Endothelial cell of umbilical vein (primary cell): ENCODE data around the gene EXOC6B. TPM values are rescaled to one million over a fixed set of nuclear protein-coding genes. Genes with fewer than 3 reads are reported as not detected.

ENCODE experiments used
- BruUV-seq: library from RNA; stranded (reverse); fragments of 400-500 nt; replicated peaks from 2 replicates; lab custom pipeline; 2021; lab: Mats Ljungman, UMichigan
- CTCF ChIA-PET: fragments of 300-600, 350-600 bp; sonication (Branson Sonifier 250); formaldehyde crosslinking; loops from one replicate; lab custom pipeline; 2021; ENCODE audit warnings: antibody characterized with exemption, inconsistent platforms; lab: Charles Lee
- POLR2A ChIA-PET: fragments of 300-600, 350-600 bp; sonication (Branson Sonifier 250); formaldehyde crosslinking; loops from one replicate; lab custom pipeline; 2021; ENCODE audit warnings: antibody characterized with exemption, inconsistent platforms; lab: Charles Lee
- DNase-seq: peaks from one replicate; pipeline ENCODE4 v3.0.0-alpha.2; 2011; ENCODE audit warnings: low read depth, low spot score
- FAIRE-seq: peaks from 2 replicates; lab custom pipeline; 2011; peaks lifted over from hg19 to GRCh38; lab: Jason Lieb, UNC
- H2AFZ ChIP-seq: 2 replicates; pipeline ENCODE4 v1.6.0; 2012; ENCODE audit warnings: low read depth, low read length, control low read depth, inconsistent platforms
- H3K27ac ChIP-seq: 2 replicates; pipeline ENCODE4 v1.5.1; 2011; ENCODE audit warnings: low read depth, mild to moderate bottlenecking, control low read depth, low read length, moderate library complexity; ENCODE audit not compliant: insufficient read depth
- H3K27me3 ChIP-seq, 2 experiments: 2 replicates each; pipeline versions ENCODE4 v1.6.0 to v1.6.1; 2011; ENCODE audit warnings: low read length in 2 of 2, mixed read lengths in 1 of 2; ENCODE audit not compliant: control insufficient read depth in 2 of 2, insufficient read depth in 2 of 2
- H3K36me3 ChIP-seq, 2 experiments: 2 replicates in 1 of 2; 3 replicates in 1 of 2; pipeline ENCODE4 v1.5.1; 2011; ENCODE audit warnings: low read length in 2 of 2, mild to moderate bottlenecking in 1 of 2, moderate library complexity in 1 of 2; ENCODE audit not compliant: control insufficient read depth in 2 of 2, insufficient read depth in 2 of 2; ENCODE audit errors: extremely low read depth in 1 of 2
- H3K4me1 ChIP-seq: 3 replicates; pipeline ENCODE4 v1.5.1; 2011; ENCODE audit warnings: mild to moderate bottlenecking, low read length; ENCODE audit not compliant: control insufficient read depth, insufficient read depth; ENCODE audit errors: extremely low read depth
- H3K4me2 ChIP-seq: 2 replicates; pipeline ENCODE4 v1.6.1; 2011; ENCODE audit warnings: low read length, control low read depth, mixed read lengths; ENCODE audit not compliant: insufficient read depth
- H3K4me3 ChIP-seq, 3 experiments: fragments of 200-600 bp in 1 of 3; sonication (generic), shearing (Covaris generic) in 1 of 3; replicated peaks in 1 of 3; 2 replicates each; pipeline ENCODE4 v1.5.1; 2011 to 2016; ENCODE audit warnings: control low read depth in 3 of 3, low read length in 3 of 3, mild to moderate bottlenecking in 2 of 3, inconsistent platforms in 1 of 3, low read depth in 1 of 3, moderate library complexity in 1 of 3; ENCODE audit not compliant: insufficient read depth in 1 of 3
- H3K79me2 ChIP-seq: 2 replicates; pipeline ENCODE4 v1.6.0; 2012; ENCODE audit warnings: low read length, inconsistent platforms; ENCODE audit not compliant: control insufficient read depth, insufficient read depth
- H3K9ac ChIP-seq: replicated peaks from 2 replicates; pipeline ENCODE3; 2011; ENCODE audit warnings: low read length, control low read depth; ENCODE audit not compliant: insufficient read depth; ENCODE audit errors: extremely low read depth
- H3K9me1 ChIP-seq: replicated peaks from 3 replicates; pipeline ENCODE4 v1.6.0; 2011; ENCODE audit warnings: mild to moderate bottlenecking, low read length; ENCODE audit not compliant: control insufficient read depth, insufficient read depth; ENCODE audit errors: extremely low read depth
- H3K9me3 ChIP-seq: replicated peaks from 2 replicates; pipeline ENCODE4 v1.5.1; 2012; ENCODE audit warnings: low read length, inconsistent platforms; ENCODE audit not compliant: control insufficient read depth, insufficient read depth
- H4K20me1 ChIP-seq: replicated peaks from 2 replicates; pipeline ENCODE3; 2011; ENCODE audit warnings: mild to moderate bottlenecking, low read length; ENCODE audit not compliant: control insufficient read depth, insufficient read depth; ENCODE audit errors: extremely low read depth
- CTCF ChIP-seq, 2 donors: IDR thresholded peaks; 1 replicate in 1 of 2; 2 replicates in 1 of 2; pipeline ENCODE4 v1.5.1; 2011; ENCODE audit warnings: low read length in 2 of 2, mild to moderate bottlenecking in 2 of 2, moderate library complexity in 2 of 2, control low read depth in 1 of 2, inconsistent platforms in 1 of 2, low read depth in 1 of 2; ENCODE audit not compliant: insufficient read depth in 1 of 2; ENCODE audit errors: extremely low read depth in 1 of 2
- FOS ChIP-seq: IDR thresholded peaks from 2 replicates; pipeline ENCODE4 v1.6.1; 2011; ENCODE audit warnings: mild to moderate bottlenecking, low read length, moderate library complexity, borderline replicate concordance; ENCODE audit not compliant: insufficient read depth
- GATA2 ChIP-seq: IDR thresholded peaks from 2 replicates; pipeline ENCODE4 v1.7.0; 2011; ENCODE audit warnings: low read depth, mild to moderate bottlenecking, moderate library complexity, mixed read lengths, low read length; ENCODE audit not compliant: insufficient read length, insufficient read depth
- JUN ChIP-seq: IDR thresholded peaks from 2 replicates; pipeline ENCODE4 v1.6.1; 2011; ENCODE audit warnings: borderline replicate concordance, low read depth; ENCODE audit not compliant: insufficient read length, insufficient read depth
- MYC ChIP-seq: IDR thresholded peaks from one replicate; pipeline ENCODE4 v1.6.1; 2011; ENCODE audit warnings: mild to moderate bottlenecking, low read depth, low read length
- POLR2A ChIP-seq: IDR thresholded peaks from 2 replicates; pipeline ENCODE4 v1.6.1; 2012; ENCODE audit warnings: low read depth, mild to moderate bottlenecking, control low read depth, low read length
- POLR2AphosphoS5 ChIP-seq: IDR thresholded peaks from 2 replicates; pipeline ENCODE4 v1.6.1; 2012; ENCODE audit warnings: low read depth, mild to moderate bottlenecking, control low read depth, low read length, moderate library complexity; ENCODE audit not compliant: insufficient read depth
- dilution Hi-C: fragments of 300-500 bp; cut with MboI; formaldehyde crosslinking; loops from one replicate; pipeline ENCODE4 v1.15.0; 2019; ENCODE audit warnings: low sequenced_read_pairs; ENCODE audit not compliant: extremely low pct_ligation_motif_present
- intact Hi-C: fragments of 100-400 bp; cut with micrococcal nuclease; formaldehyde crosslinking; loops from one replicate; pipeline ENCODE4 v1.10.0; 2022
- polyA plus RNA-seq, 4 experiments: library from polyadenylated mRNA; depleted of rRNA in 3 of 4; stranded (reverse) in 3 of 4; unstranded in 1 of 4; fragments of >200 nt; gene quantifications; 2 replicates each; pipeline versions ENCODE4 v1.2.1 to v1.2.3, GENCODE V29; 2011 to 2012; ENCODE audit warnings: missing spikeins in 1 of 4
- total RNA-seq: library from RNA; stranded (reverse); gene quantifications from 2 replicates; pipeline ENCODE4 v1.2.3, GENCODE V29; 2021
- TF ChIP-seq, protein P1 (sequence below): IDR thresholded peaks from 2 replicates; pipeline ENCODE4 v1.6.1; 2011; ENCODE audit not compliant: insufficient read depth, insufficient read length

EXOC6B gene
- total and polyA plus RNA-seq, 2 donors (not counting 3 experiments of a cell fraction or from before 2014, with no cell fraction given) = 10.8 to 34.8 TPM

DNA sequence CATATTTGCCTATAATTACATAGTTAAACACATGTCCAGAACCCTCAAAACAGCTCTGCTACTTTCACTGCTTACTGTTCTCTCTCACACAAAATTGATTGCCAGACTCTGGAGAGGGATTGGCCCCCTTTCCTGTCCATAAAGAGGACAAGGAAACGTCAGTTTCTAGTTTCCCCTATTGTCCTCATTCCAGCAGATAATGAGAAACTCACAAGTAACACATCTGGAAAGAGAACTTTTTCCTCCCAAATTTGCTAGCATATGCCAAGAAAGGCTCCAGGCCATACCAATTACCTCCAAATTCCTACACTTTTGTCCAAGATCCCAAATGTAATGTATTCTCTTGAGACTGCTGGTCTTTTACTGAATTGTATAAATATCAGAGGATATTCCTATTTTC, 200.5 kb downstream of the EXOC6B start:
- FAIRE-seq (no peak), DNase-seq (no peak)
- Histone ChIP-seq H3K9ac (no peak overlapping the region), H4K20me1 (no peaks in the 10 kb centered on the region), H2AFZ (no peak overlapping the region), H3K9me1 (peaks cover 1% of the 10 kb centered on the region), H3K79me2 (no peaks in the 10 kb centered on the region), H3K36me3 (no peaks in the 10 kb centered on the region), H3K27ac (no peak overlapping the region), H3K4me2 (no peak overlapping the region), H3K4me3 (no peak overlapping the region), H3K4me1 (peaks cover 2% of the 10 kb centered on the region), H3K27me3 (no peaks in the 10 kb centered on the region), H3K9me3 (no peaks in the 10 kb centered on the region)
- CTCF ChIA-PET = interaction anchor here (1.3 kb wide), 2 partner anchors 9 to 20 kb away, joined by 4 read pairs; no protein-coding TSS in a partner anchor
- intact Hi-C loops = no loop called here
- dilution Hi-C loops = no loop called here
- POLR2A ChIA-PET = no interaction called here
- no TSS peak for BruUV-seq
- TF ChIP-seq FOS (no peak), GATA2 (no peak), JUN (no peak), CTCF (IDR thresholded peaks at IDR 0.05; ENCODE audit: extremely low read depth in 1 of 2, insufficient read depth in 1 of 2, low read depth in 1 of 2, low read length in 2 of 2) (no peak), MYC (no peak), POLR2AphosphoS5 (no peak), POLR2A (no peak)
- TF ChIP-seq, protein P1, sequence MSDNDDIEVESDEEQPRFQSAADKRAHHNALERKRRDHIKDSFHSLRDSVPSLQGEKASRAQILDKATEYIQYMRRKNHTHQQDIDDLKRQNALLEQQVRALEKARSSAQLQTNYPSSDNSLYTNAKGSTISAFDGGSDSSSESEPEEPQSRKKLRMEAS = no peak
